LNCaP clone FGC (cell line): ENCODE results near the gene OR2L3.

Experiments
- DNase-seq: peaks from one replicate; pipeline ENCODE4 v3.0.0-alpha.2; 2011; ENCODE audit warnings: low read depth
- H3K4me3 ChIP-seq: 2 replicates; pipeline ENCODE4 v1.5.1; 2011; ENCODE audit warnings: mild to moderate bottlenecking, low read depth, low read length, control low read depth
- CTCF ChIP-seq: IDR thresholded peaks from 2 replicates; pipeline ENCODE4 v1.5.1; 2012; ENCODE audit warnings: mild to moderate bottlenecking; ENCODE audit not compliant: control insufficient read depth, insufficient read depth; ENCODE audit errors: extremely low read depth

The OR2L3 gene

GRCh38 chr1:248046536-248046935 is at the start of gene OR2L3:
TSS of gene OR2L3 (plus strand) at chr1:248046836. CDS start at chr1:248060682, 13,846 bp downstream.
- no peak within 1 kb of the TSS for H3K4me3 ChIP-seq
- TF ChIP-seq CTCF, result no peak
- no peak for DNase-seq

DNA sequence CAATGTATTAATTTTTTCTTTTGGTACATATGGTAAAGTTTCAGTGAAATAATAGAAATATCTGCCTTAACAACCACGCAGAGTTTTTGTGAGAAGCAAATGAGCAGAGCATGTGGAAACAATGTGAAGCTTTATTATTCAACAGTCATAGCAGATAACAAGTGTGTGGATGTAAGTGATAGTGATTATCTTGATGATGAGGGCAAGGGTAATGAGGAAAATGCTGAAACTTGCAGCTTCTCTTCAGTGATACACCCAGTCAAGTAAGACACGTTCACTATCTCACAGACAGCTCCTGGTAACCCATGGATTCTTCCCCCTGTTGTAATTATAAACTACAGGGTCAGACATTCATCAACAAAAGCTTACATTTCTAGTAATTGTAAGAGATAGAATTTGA is 47.8 kb upstream of the OR2L3 start:
- H3K4me3 ChIP-seq, result no peak overlapping the region
- no peak for DNase-seq
- TF ChIP-seq CTCF, result no peak

GRCh38 chr1:248000169-248000568 is 46.5 kb upstream of the OR2L3 start:
- no peak for TF ChIP-seq CTCF
- no peak overlapping the region for H3K4me3 ChIP-seq
- DNase-seq, result no peak

GRCh38 chr1:248007778-248008177 is 38.9 kb upstream of the OR2L3 start:
- no peak overlapping the region for H3K4me3 ChIP-seq
- DNase-seq, result no peak
- no peak for TF ChIP-seq CTCF

GRCh38 chr1:248009681-248010080 is 37.0 kb upstream of the OR2L3 start:
- no peak overlapping the region for H3K4me3 ChIP-seq
- no peak for DNase-seq
- no peak for TF ChIP-seq CTCF

DNA sequence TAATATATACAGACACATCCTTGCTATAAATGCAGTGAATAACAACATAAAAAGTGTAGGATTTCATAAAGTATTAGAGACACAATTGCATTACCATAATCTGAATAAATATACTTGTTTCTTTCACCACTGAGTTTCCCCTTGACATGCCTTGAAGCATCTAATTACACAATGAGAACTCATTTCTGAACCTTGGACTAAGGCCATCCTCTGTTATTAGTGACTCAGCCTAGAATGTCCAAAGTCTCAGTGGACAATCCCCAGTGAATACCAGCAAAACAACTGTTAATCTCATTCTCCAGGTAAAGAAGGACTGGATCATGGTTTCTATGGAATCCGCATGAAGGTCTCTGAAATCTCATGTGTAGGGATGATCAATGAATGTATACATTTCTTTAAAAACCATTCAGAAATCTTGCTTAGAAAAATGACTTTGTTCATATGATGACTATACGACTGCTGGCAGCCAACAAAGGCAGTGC is 33.4 kb upstream of the OR2L3 start, which contains the start of gene OR2L5:
Gene OR2L5 (plus strand): TSS at position 432 of the 482 bp plus-strand sequence. CDS start 8,288 bp downstream, outside the sequence.
- no peak for DNase-seq
- no peak for TF ChIP-seq CTCF
- H3K4me3 ChIP-seq, result no peak within 1 kb of the TSS

GRCh38 chr1:248015803-248016202 is 30.8 kb upstream of the OR2L3 start:
- H3K4me3 ChIP-seq, result no peak overlapping the region
- DNase-seq, result no peak
- TF ChIP-seq CTCF, result no peak
